NCI-H82 treated with DMSO at 0.1 percent for 48 hours (cell line): ENCODE data around the gene TCP10L.

Source experiments
- DNase-seq: peaks from one replicate; lab custom pipeline; 2025; ENCODE audit not compliant: unreplicated experiment; lab: John Stamatoyannopoulos, UW

TCP10L gene

DNA sequence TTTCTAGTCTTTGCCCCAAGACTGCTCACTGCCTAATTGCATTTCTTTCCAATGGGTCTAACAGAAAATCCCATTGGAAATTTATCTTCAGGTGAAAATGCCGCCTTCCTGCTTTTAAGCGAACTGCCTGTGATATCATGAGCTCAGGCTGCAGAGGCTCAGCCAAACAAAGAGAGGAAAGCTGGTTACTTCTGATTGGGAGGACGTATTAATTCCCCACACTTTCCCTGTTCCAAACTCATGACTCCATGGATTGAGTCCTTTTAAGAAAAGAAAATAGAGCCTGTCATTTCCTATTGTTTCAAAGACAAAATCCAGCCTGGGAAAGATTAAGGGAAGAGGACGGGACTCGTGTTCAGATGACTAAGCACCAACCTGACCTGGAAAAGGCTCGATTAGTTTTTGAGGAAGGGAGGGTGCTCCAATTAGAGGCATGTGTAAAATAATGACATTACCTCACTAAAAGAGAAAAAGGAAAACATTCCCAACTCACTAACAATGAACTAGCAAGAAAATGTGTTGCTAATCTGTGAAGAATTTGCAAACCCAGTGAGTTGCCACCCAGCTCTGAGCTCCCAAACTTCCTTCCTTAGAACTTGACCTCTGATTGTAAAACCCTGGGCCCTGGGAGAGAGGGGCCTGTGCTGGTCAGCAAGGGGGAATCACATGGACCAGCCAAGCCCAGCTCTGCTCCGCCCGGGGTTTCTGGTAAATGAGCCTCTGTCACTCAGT, 61.2 kb downstream of the TCP10L start:
- DNase-seq = no peak
